ENCODE results near the gene ANO4.
"Not testable (repeated sequence)": the region's sequence is repeated elsewhere in the genome, so short reads cannot be mapped to it uniquely, and the experiment has no call there.

Gene ANO4

GRCh38 chr12:101089271-101089670 lies 294.7 kb downstream of the ANO4 start:
- no peak for DNase-seq (ENCODE audit: low read depth)

DNA sequence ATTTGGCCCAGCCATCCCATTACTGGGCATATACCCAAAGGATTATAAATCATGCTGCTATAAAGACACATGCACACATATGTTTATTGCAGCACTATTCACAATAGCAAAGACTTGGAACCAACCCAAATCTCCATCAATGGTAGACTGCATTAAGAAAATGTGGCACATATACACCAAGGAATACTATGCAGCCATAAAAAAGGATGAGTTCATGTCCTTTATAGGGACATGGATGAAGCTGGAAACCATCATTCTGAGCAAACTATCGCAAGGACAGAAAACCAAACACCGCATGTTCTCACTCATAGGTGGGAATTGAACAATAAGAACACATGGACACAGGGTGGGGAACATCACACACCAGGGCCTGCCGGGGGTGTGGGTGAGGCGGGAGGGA lies 295.6 kb downstream of the ANO4 start:
- DNase-seq (ENCODE audit: low read depth): not testable (repeated sequence)

GRCh38 chr12:101097829-101098580 lies 303.4 kb downstream of the ANO4 start:
- DNase-seq (ENCODE audit: low read depth): no peak

DNA sequence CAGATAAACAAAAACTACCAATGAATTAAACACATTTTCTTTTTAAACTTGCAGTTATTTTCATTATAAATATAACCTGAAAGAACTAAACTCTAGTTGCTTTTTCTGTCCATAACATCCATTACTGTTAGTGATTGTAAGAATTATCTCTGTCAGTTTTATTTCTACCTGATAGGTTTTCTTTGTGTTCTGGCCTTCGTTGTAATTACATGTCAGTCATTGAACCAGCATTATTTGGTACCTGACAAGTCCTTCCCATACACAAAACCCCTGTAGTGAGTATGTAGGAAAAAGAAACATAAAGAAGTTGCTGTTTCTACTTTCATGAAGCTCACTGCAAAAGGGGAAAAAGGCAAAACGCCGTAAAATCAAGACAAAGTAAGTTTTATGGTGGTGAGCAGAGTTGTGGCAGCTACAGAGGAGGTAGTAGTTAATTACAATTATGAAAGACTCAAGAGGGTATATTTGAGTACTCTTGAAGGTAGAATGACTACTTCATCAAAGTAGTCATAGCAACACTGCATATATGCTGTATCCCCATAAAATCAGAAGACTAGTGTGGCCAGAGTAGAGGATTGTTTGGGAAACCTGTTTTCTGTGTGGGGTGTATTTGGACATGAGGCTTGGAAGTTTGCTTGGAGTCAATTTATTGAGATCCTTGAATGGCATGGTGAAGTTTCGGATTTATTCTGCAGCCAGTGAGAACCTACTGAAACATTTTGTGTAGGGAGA lies 312.6 kb downstream of the ANO4 start:
- no peak for DNase-seq (ENCODE audit: low read depth)

DNA sequence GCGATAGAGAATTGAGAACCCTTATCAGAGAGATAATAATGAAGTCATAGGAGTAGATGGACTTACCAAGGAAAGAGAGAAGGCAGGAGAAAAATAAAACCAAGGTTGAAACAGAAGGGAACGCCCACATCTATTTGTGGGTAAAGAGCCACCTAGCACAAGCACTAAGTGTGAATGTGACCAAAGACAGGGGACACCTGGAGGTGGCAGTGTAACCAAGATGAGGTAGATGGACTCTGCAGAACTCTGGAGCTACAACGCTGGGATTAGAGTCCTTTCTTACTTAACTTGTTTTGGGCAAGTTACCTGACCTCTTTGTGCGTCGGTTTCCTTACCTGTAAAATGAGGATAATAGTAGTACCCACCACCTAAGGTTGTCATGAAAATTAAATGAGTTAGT lies 313.6 kb downstream of the ANO4 start:
- DNase-seq (ENCODE audit: low read depth): no peak

DNA sequence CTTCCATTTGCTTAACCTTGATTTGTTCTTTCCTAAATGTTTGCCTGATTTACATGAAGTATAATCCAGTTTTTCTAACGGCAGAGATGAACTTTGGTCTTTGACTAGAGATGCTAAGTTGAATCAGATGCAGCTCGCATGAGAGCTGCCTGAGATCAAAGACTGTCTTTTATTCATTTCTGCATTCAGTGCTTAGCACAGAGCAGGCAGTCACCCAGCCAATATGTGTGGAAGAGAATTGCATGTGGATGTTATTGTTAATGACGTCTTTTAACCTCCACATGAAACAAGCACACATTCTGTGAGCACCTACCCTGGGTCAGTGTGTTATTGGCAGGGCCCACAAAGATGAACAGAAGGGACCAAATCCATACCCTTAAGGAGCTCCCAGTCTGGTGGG lies 316.3 kb downstream of the ANO4 start:
- DNase-seq (ENCODE audit: low read depth): no peak

GRCh38 chr12:101111441-101111840 lies 316.9 kb downstream of the ANO4 start:
- DNase-seq (ENCODE audit: low read depth): no peak

- no peak for DNase-seq (ENCODE audit: low read depth)
These were observed 320.8 kb downstream of the ANO4 start for GRCh38 chr12:101115326-101115725.

GRCh38 chr12:101116911-101117310 lies 322.3 kb downstream of the ANO4 start:
- DNase-seq (ENCODE audit: low read depth): no peak

DNA sequence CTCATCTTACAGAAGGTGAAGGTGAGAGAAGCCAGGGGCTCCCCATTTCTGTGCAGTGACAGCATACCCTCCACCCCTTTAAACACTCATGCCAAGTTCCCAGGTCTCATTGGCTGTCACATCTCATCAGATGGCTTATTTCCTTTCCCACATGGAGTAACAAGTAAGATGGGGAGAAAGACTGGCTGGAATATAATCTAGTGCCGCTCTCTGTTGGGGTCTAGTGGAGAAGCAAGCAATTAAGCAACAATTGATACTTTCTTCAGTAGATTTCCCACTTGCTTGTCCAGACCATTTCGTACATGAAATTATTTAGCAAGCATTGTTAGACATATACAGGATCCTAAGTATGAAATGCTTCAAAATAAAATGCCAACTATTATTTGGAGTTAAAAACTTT lies 323.3 kb downstream of the ANO4 start:
- no peak for DNase-seq (ENCODE audit: low read depth)

DNA sequence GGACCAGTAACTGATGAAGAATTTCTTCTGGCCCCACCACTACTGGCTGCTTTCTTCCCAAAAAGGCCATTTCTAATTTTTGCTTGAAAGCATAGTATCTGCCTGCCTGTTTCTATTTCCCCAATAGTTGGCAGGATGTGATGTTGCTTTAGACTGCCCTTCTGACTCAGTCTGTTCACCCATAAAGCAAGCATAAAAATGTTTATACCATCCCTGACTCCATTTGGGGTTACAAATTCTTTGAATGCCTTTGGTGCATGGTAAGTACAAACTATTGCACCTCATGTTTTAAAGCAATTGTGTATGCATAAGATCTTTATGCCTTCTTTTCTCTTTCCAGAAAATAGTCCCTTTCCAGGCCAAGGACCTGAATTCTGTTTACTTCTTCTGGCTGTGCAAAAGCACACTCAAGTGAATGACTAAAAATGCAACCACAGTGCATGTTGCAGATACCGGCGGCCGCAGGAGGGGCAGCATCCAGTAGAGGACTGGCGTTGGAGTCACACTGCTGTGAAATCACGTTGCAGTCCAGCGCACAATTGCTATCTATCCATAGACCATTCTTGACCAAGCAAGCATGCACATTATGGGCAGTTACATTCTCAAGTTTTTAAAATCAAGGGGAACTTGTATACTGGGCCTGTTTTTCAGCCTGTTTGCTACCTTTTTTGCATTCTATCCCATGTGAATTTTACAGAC lies 333.1 kb downstream of the ANO4 start:
- no peak for DNase-seq (ENCODE audit: low read depth)

DNA sequence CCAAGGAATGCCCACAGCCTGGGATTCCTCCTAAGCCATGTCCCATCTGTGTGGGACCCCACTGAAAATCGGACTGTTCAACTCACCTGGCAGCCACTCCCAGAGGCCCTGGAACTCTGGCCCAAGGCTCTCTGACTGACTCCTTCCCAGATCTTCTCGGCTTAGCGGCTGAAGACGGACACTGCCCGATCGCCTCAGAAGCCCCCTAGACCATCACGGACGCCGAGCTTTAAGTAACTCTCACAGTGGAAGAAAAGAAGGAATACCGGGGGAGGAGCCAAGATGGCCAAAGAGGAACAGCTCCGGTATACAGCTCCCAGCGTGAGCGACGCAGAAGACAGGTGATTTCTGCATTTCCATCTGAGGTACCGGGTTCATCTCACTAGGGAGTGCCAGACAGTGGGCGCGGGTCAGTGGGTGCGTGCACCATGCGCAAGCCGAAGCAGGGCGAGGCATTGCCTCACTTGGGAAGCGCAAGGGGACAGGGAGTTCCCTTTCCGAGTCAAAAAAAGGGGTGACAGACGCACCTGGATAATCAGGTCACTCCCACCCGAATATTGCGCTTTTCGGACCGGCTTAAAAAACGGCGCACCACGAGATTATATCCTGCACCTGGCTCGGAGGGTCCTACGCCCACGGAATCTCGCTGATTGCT lies 351.3 kb downstream of the ANO4 start:
- DNase-seq (ENCODE audit: low read depth): not testable (repeated sequence)

DNA sequence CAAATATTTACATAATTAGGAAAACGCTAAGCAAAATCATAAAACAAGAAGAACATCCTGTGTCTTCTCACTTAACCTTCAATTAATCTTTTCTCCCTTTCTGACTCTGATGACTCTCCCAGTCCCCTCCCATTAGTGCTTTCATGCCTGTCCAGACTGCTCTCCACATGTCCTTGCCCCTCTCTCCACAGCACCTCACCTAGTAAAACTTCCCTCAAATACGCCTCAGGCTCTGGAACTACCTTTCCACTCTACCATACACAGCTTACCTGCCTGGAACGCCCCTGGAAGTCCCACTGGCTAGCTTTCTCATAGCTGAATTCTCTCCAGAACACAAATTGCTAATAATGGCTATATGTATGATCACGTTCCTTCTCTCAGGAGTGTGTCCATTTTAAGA lies 370.7 kb downstream of the ANO4 start:
- DNase-seq (ENCODE audit: low read depth): no peak

- no peak for DNase-seq (ENCODE audit: low read depth)
These were observed 372.3 kb downstream of the ANO4 start for GRCh38 chr12:101166866-101167265.

GRCh38 chr12:101168001-101168400 lies 373.4 kb downstream of the ANO4 start:
- no peak for DNase-seq (ENCODE audit: low read depth)

- DNase-seq (ENCODE audit: low read depth): no peak
These were observed 377.7 kb downstream of the ANO4 start for GRCh38 chr12:101172316-101172715.

DNA sequence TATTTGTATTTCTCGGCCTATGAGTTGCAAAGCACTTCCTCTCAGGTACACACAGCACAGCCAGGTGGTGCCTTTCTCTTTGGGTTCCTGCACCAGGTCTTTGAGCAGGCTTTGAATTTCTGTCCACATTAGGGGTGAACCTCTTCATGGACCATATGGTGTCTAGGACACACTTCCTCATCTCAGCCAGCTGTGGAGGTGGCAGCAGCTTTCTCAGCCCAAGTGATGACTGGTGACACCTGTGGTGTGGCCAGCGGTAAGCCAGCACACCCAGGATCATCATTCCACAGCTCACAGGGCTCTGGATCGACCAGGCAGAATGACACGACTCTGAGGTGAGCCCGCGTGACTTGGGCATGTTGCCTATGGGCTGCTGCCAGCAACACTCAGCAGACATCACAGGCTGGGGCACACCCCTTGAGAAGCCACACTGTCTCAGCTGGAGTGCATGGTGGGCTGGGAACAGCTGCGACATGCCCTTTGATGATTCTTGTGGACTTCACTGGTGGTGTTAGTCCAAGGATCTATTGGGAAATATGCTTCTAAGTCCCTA lies 378.7 kb downstream of the ANO4 start:
- no peak for DNase-seq (ENCODE audit: low read depth)

- DNase-seq (ENCODE audit: low read depth): no peak
These were observed 380.0 kb downstream of the ANO4 start for GRCh38 chr12:101174541-101174940.
